GM12891 (cell line): ENCODE results near the gene DRAP1.

Experiments used
- PAX5 ChIP-seq: IDR thresholded peaks from 2 replicates; pipeline ENCODE4 v1.6.1; 2011; ENCODE audit warnings: low read length, moderate library complexity, mild to moderate bottlenecking; ENCODE audit not compliant: insufficient read depth, severe bottlenecking
- POLR2A ChIP-seq: IDR thresholded peaks from 2 replicates; pipeline ENCODE4 v1.6.1; 2011; ENCODE audit warnings: low read depth, low read length, control low read depth
- POLR2AphosphoS5 ChIP-seq: IDR thresholded peaks from 2 replicates; pipeline ENCODE4 v1.6.1; 2011; ENCODE audit warnings: low read depth, low read length, control low read depth
- SPI1 ChIP-seq: IDR thresholded peaks from 2 replicates; pipeline ENCODE4 v1.6.1; 2011; ENCODE audit warnings: low read depth, low read length, control low read depth
- TAF1 ChIP-seq: IDR thresholded peaks from 2 replicates; pipeline ENCODE4 v1.6.1; 2011; ENCODE audit warnings: low read depth, low read length, control low read depth

DNA sequence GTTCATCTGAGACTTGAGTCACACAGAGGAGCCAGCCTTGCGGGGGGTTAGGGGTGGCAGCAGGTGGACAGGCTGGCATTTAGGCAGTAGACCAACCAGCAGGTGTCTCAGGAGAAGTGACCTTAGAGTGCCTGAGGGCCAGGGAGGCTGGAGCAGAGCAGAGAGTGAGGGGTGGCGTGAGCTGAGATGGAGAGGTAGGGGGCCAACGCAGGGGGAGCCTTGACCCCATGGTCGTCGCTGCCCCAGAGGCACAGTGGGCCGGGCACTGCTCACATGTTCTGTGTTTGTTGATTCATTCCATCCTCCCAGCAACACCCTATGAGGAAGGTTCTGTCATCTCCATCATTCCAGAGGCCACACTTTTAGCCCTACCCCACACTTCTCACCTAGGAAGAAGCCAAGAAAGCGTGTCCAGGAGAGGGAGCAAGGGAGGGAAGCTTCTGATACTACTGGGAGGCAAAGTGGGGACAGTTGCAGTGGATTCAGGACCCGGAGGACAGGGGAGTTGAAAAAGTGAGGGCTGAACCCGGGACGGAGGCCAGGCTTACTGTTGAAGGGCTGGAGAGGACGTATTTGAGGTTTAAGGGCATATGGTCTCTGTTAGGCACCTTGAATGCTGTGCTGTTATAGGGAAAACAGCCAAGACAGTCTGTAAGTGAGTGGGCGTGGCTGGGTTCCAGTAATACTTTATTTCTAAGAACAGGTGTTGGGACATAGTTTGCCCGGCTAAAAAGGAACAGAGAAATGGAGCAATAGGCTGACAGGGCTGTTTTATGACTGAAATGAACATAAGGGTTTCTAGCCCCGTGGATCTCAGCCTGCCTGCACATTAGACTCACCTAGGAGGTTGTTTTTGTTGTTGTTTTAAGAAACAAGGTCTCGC is 49.6 kb downstream of the DRAP1 start:
- TF ChIP-seq POLR2AphosphoS5 = no peak
- no peak for TF ChIP-seq POLR2A
- no peak for TF ChIP-seq PAX5
- no peak for TF ChIP-seq TAF1
- no peak for TF ChIP-seq SPI1
